Ammon's horn (tissue), 1 donor: ENCODE results near the gene FAM193B.

Source experiments
- DNase-seq: peaks from one replicate; pipeline ENCODE4 v3.0.0-alpha.2; 2016; ENCODE audit warnings: low spot score

FAM193B gene

GRCh38 chr5:177470759-177471536 is 83.4 kb downstream of the FAM193B start:
- DNase-seq, result no peak
